ENCODE data around the gene PPP4R3A. TPM values are rescaled to one million over a fixed set of nuclear protein-coding genes. Genes with fewer than 3 reads are reported as not detected.

The PPP4R3A gene
- total and polyA plus RNA-seq, 10 of the 15 experiments (the other 5 are each of a cell fraction or from before 2014, with no cell fraction given), result 19.4 to 97.8 (median 62.9) TPM

- TF ChIP-seq ATF3 (IDR thresholded peaks at IDR 0.05; ENCODE audit: borderline replicate concordance, extremely low read depth, low read depth, low read length), result peak; percentile 65; the same call in 1 of the 2 replicates
- TF ChIP-seq NR2C2 (IDR thresholded peaks at IDR 0.05; ENCODE audit: borderline replicate concordance, control insufficient read depth, insufficient read length, low read depth), result no peak
- TF ChIP-seq CTCF (IDR thresholded peaks at IDR 0.05 in 2 of 3, conservative IDR thresholded peaks at IDR 0.05 in 1 of 3; ENCODE audit: control insufficient read depth in 2 of 3, extremely low read depth in 1 of 3, insufficient read depth in 1 of 3, low read depth in 3 of 3, low read length in 3 of 3), result no peak
- TF ChIP-seq NKRF (conservative IDR thresholded peaks at IDR 0.05), result peak; percentile 77; the same call in 1 of the 2 replicates
- no peak for TF ChIP-seq ATF2 (IDR thresholded peaks at IDR 0.05; ENCODE audit: low read length)
- peak; percentile 94 for TF ChIP-seq MLLT1 (IDR thresholded peaks at IDR 0.05)
- peak; percentile 65 to 77 for TF ChIP-seq IKZF2 (IDR thresholded peaks at IDR 0.05)
- 0 out of 2 replicates have a peak, but pooled peaks have one; percentile 40 for TF ChIP-seq ZSCAN29 (IDR thresholded peaks at IDR 0.05)
- TF ChIP-seq TCF12 (IDR thresholded peaks at IDR 0.05; ENCODE audit: low read depth, low read length), result peak; percentile 36; the same call in 1 of the 2 replicates
- peak; percentile 78 for TF ChIP-seq HCFC1 (IDR thresholded peaks at IDR 0.05; ENCODE audit: low read length)
- TF ChIP-seq MAX (IDR thresholded peaks at IDR 0.05; ENCODE audit: low read depth, low read length), result peak; percentile 92
- TF ChIP-seq E2F4 (IDR thresholded peaks at IDR 0.05; ENCODE audit: low read depth, low read length), result 0 out of 2 replicates have a peak, but pooled peaks have one; percentile 77
- TF ChIP-seq YY1 (IDR thresholded peaks at IDR 0.05; ENCODE audit: low read depth, low read length), result peak; percentile 98
- TF ChIP-seq CREM (IDR thresholded peaks at IDR 0.05; ENCODE audit: low read depth), result peak; percentile 99
- TF ChIP-seq NFYB (IDR thresholded peaks at IDR 0.05; ENCODE audit: insufficient read depth, low read depth, low read length), result peak; percentile 31; the same call in 1 of the 2 replicates
- TF ChIP-seq CHD1 (IDR thresholded peaks at IDR 0.05; ENCODE audit: low read depth, low read length), result no peak
- peak; percentile 34 for TF ChIP-seq RUNX3 (IDR thresholded peaks at IDR 0.05; ENCODE audit: low read length)
- TF ChIP-seq CREB1 (IDR thresholded peaks at IDR 0.05; ENCODE audit: low read depth), result peak; percentile 99
- no peak for TF ChIP-seq MEF2B (IDR thresholded peaks at IDR 0.05; ENCODE audit: partially characterized antibody, poor library complexity, severe bottlenecking)
Observed at GRCh38 chr14:91510171-91511042, at the start of gene PPP4R3A (continued).

All from GM12878 (cell line).